Natural killer cell treated with Interleukin-12 subunit alpha and Interleukin-12 subunit beta and Interleukin-15 and Interleukin-18, amount 100 ng/mL, for 72 hours (primary cell): Measurements from ENCODE around the gene PABPN1L. TPM values are rescaled to one million over a fixed set of nuclear protein-coding genes. Genes with fewer than 3 reads are reported as not detected.

Source experiments
- ATAC-seq, 2 donors: fragments of 150-1000 bp; cut with Tn5 transposase in 1 of 2; sonication (Bioruptor Pico), chemical (Tn5 transposase) in 1 of 2; 2 replicates each; pipeline ENCODE4 v1.10.0; 2021
- DNase-seq: peaks from one replicate; pipeline ENCODE4 v3.0.0; 2022; ENCODE audit warnings: low spot score
- H3K27ac Mint-ChIP-seq, 2 donors: 1 replicate in 1 of 2; 2 replicates in 1 of 2; pipeline ENCODE4 v1.8.0; 2022; ENCODE audit warnings: mixed read lengths in 2 of 2, mild to moderate bottlenecking in 1 of 2, moderate library complexity in 1 of 2
- H3K27me3 Mint-ChIP-seq, 2 donors: 1 replicate in 1 of 2; 2 replicates in 1 of 2; pipeline ENCODE4 v1.8.0; 2022; ENCODE audit warnings: mixed read lengths in 2 of 2
- H3K36me3 Mint-ChIP-seq: one replicate; pipeline ENCODE4 v1.8.0; 2022; ENCODE audit warnings: mixed read lengths
- H3K4me1 Mint-ChIP-seq, 2 donors: 1 replicate in 1 of 2; 2 replicates in 1 of 2; pipeline ENCODE4 v1.8.0; 2022; ENCODE audit warnings: low read depth in 2 of 2, mixed read lengths in 2 of 2, mild to moderate bottlenecking in 1 of 2
- H3K4me3 Mint-ChIP-seq: one replicate; pipeline ENCODE4 v1.8.0; 2022; ENCODE audit warnings: mixed read lengths
- H3K9me3 Mint-ChIP-seq: 2 replicates; pipeline ENCODE4 v1.8.0; 2022; ENCODE audit warnings: mixed read lengths
- total RNA-seq, 2 donors: library from RNA; stranded (reverse); gene quantifications; one replicate each; pipeline ENCODE4 v1.2.3, GENCODE V29; 2022

Gene PABPN1L
- total RNA-seq, 2 donors from 2014 or later = not detected

DNA sequence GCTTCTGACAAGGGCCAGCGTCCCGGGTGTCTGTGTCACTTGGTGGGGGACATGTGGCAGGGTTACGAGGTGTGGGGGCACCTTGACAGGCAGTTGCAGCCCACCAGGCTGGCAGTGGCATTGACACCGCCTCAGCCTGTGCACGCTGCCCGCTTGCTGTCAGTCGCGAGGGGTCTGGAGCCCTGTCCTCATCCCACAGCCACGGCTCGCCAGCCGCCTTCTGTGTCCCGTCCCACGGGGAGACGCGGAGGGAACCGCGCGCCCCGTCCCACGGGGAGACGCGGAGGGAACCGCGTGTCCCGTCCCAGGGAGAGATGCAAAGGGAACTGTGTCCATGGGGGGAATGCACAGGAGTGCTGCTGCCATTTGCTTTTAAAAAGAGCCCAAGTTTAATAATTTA lies 3.5 kb downstream of the PABPN1L start:
- peaks cover 5 to 7% of the 10 kb centered on the region in 2 donors for H3K4me1 Mint-ChIP-seq
- H3K27me3 Mint-ChIP-seq = no peaks in the 10 kb centered on the region
- H3K9me3 Mint-ChIP-seq = no peaks in the 10 kb centered on the region
- H3K27ac Mint-ChIP-seq = no peak overlapping the region
- no peak for DNase-seq
- no peak for ATAC-seq
- no peak overlapping the region for H3K4me3 Mint-ChIP-seq
- H3K36me3 Mint-ChIP-seq = no peaks in the 10 kb centered on the region

DNA sequence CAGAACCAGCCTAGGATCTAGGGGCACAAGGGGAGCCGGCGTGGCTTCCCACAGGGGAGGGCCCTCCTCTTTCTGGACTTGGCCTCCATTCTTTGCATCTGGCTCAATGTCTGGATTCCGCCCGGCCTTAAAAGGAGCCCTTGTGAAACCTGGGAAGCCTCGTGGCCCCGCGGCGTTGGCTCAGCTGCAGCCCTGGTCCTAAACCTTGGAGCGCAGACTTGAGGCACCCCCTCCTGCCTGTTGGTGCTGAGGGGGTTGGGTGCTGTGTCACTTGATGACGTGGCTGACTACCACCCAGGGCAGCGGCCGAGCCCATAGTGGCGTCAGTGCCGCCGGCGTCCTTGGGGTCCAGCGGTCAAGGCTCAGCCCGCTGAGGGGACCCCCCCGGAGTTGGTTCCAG lies 5.1 kb downstream of the PABPN1L start:
- Mint-ChIP-seq H3K27ac (no peak overlapping the region), H3K27me3 (no peaks in the 10 kb centered on the region), H3K36me3 (peaks cover 5% of the 10 kb centered on the region), H3K9me3 (no peaks in the 10 kb centered on the region), H3K4me3 (no peak overlapping the region), H3K4me1 (peaks cover 12% of the 10 kb centered on the region in 2 donors)
- DNase-seq = no peak
- ATAC-seq = no peak

DNA sequence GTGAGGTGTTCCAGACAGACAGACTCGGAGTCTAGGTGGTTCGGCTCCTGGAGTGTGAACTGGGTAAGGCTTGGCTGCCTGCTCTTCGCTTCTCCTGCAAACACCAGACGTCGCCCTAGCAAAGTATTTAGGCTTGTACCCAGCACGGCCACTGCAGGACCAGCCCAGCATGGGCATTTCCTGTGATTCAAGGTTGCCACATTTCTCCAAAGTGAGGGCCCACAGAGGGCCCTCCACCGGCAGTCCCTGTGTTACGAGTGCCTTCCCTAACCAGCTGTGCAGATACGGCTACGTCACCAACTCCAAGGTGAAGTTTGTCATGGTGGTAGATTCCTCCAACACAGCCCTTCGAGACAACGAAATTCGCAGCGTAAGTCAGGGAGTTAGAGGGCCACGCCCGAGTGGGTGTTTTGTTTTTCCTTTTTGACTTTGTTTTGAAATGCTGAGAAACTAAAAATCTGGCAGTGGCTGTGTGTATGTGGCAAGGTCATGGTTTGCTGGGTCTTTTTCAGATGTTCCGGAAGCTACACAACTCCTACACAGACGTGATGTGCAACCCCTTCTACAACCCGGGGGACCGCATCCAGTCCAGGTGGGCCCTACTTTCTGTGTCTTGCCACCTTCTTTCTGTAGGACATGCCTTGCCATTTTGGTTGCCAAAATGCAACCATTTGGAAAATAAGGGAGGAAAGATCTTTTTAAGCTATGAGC lies 6.9 kb downstream of the PABPN1L start:
- no peak for ATAC-seq
- no peak overlapping the region for H3K27ac Mint-ChIP-seq
- H3K4me3 Mint-ChIP-seq = no peak overlapping the region
- no peaks in the 10 kb centered on the region for H3K9me3 Mint-ChIP-seq
- peaks cover 16 to 24% of the 10 kb centered on the region in 2 donors for H3K4me1 Mint-ChIP-seq
- no peak for DNase-seq
- H3K27me3 Mint-ChIP-seq = no peaks in the 10 kb centered on the region
- peaks cover 5% of the 10 kb centered on the region for H3K36me3 Mint-ChIP-seq

DNA sequence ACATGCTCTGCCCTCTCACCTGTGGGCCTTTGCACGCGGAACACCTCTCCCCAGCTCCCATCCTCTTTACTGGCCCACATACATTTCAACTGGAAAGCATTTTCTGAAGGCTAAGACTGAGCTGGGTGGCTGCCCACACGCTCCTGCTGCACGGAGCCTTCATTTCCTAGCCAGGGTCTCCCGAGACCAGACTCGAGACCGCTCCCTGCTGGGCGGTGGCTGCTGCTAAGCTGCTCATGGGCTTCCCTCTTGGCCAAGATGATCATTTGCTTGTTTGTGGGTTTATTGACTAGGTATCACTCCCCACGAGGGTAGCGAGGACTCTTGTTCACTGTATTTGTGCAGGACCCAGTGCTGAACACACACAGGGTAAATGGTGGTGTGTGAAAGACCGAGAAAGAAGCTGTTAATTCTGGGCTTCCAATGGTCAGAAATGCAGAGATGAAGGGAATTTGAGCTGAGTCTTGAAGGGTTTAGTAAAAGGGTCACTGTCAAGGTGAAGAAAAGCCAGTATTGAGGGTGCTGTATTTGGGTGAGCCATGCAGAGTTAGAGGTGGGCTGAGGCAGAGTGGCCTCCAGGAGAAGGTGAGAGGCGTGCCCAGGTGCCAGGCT lies 8.6 kb downstream of the PABPN1L start:
- H3K9me3 Mint-ChIP-seq = no peaks in the 10 kb centered on the region
- DNase-seq (peak; percentile 75), ATAC-seq (peak; percentile 54 to 58)
- no peaks in the 10 kb centered on the region for H3K27me3 Mint-ChIP-seq
- H3K36me3 Mint-ChIP-seq = peaks cover 5% of the 10 kb centered on the region
- H3K4me1 Mint-ChIP-seq = peaks cover 16 to 24% of the 10 kb centered on the region in 2 donors
- H3K27ac Mint-ChIP-seq = peak overlapping the region; percentile 89 to 92
- H3K4me3 Mint-ChIP-seq = peak overlapping the region; percentile 100

DNA sequence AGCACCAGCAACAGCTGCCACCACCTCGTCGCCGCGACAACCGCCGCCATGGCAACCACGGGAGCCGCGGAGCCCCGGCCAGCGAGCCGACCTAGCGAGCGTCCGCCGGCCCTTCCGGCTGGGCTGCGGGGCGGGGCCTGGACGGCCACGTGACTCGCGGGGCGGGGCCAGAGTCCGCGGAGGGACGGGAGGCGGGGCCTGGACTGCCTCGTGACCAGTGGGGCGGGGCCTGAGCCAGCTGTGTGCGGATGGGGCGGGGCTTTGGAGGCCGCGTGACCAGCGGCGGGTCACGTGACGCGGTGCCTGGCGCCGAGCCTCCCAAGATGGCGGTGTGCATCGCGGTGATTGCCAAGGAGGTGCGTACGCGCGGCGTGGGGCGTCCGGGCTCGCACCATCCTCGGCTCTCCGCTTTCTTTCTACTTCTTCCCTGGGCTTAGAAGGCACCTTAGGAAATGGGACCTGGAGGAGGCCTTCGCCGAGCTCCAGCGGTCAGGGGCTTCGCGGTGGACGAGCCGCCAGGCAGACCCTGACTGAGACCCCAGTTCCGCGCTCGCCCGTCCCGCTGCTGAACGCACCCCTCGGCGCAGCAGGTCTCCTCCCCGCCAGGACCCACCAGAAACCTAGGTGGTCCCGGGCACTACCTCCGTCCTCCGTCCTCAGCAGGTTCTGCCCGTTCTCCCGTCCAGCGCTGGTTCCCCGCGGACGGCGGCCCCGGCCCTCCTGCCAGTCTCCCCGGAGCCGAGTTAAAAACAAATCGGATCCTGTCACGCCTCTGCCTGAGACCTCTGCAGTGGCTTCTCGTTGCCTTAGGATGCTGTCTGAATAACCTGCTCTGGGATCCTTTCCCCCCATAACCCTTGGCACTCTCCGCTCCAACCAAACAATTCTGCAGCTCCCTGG lies 9.4 kb downstream of the PABPN1L start, which contains the start of the genes GALNS and TRAPPC2L:
Gene GALNS (minus strand): TSS at position 120 of the 900 bp plus-strand sequence. CDS start 70 bp downstream, at position 50.
Gene TRAPPC2L (plus strand): TSS at position 300 of the 900 bp plus-strand sequence. CDS start 24 bp downstream, at position 324.
- peaks cover 22 to 24% of the 10 kb centered on the region in 2 donors for H3K4me1 Mint-ChIP-seq
- no peaks in the 10 kb centered on the region for H3K9me3 Mint-ChIP-seq
- DNase-seq (peak; percentile 99), ATAC-seq (peak; percentile 96 to 98)
- peak within 1 kb of the TSS; percentile 100 for H3K4me3 Mint-ChIP-seq
- H3K27me3 Mint-ChIP-seq = no peaks in the 10 kb centered on the region
- peaks cover 5% of the 10 kb centered on the region for H3K36me3 Mint-ChIP-seq
- peak within 1 kb of the TSS; percentile 89 to 92 for H3K27ac Mint-ChIP-seq

DNA sequence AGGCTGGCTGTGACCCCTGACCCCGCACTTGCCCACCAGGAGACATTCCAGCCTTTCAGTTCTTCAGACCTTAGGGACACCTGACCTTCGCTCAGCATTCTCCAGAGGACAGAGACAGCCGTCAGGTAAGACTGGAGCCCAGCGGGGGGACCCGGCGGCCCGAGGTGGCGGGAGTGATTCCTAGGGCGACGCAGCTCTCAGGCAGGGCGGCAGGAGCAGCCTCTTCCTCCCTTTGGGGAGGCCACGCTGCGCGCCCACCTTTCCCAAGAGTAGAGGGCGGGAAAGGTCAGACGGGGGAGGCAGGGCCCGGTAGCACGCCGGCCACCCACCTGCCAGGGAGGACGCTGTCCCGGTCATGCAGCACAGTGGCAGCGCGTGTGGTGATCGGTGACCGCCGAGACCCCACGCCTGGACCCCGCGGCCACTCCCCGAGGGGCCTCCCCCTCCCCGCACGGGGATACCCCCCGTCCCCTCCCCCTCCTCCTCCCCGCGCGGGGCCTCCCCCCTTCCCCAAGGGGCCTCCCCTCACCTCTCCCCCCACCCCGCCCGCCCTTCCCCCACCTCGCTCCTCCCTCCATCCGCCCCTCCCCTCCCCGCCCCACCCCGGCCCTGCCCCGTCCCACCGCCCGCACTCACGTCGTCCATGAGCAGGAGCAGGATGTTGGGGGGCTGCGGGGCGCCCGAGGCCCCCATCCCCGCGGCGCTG lies 10.2 kb downstream of the PABPN1L start:
- no peaks in the 10 kb centered on the region for H3K9me3 Mint-ChIP-seq
- H3K27me3 Mint-ChIP-seq = no peaks in the 10 kb centered on the region
- no peak for DNase-seq
- H3K4me1 Mint-ChIP-seq = peaks cover 23 to 24% of the 10 kb centered on the region in 2 donors
- no peak overlapping the region for H3K27ac Mint-ChIP-seq
- H3K36me3 Mint-ChIP-seq = peaks cover 5% of the 10 kb centered on the region
- peak overlapping the region; percentile 76 for H3K4me3 Mint-ChIP-seq
- ATAC-seq = no peak

DNA sequence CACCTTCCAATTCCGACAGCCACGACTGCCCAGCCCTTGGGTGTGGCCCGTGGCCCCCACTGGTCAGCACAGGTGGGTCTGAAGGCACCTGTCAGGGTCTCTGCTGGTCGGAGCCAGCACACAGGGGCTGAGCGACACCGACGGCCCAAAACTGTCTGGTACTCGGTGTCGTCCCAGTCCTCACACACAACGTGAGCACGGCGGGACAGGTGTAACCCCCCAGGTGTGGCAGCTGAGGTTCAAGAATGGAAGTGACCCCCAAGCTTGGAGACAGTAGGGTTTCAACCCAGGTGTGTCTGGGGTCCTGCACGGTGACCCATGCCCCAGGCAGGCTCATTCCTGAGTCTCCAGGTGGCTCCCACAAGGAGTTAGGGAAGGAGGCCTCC lies 10.7 kb downstream of the PABPN1L start:
- H3K27ac Mint-ChIP-seq = peak overlapping the region in 1 of 2 donors; percentile 83
- no peaks in the 10 kb centered on the region for H3K9me3 Mint-ChIP-seq
- DNase-seq = no peak
- peaks cover 23 to 24% of the 10 kb centered on the region in 2 donors for H3K4me1 Mint-ChIP-seq
- peak overlapping the region; percentile 76 for H3K4me3 Mint-ChIP-seq
- peaks cover 5% of the 10 kb centered on the region for H3K36me3 Mint-ChIP-seq
- no peak for ATAC-seq
- H3K27me3 Mint-ChIP-seq = no peaks in the 10 kb centered on the region

DNA sequence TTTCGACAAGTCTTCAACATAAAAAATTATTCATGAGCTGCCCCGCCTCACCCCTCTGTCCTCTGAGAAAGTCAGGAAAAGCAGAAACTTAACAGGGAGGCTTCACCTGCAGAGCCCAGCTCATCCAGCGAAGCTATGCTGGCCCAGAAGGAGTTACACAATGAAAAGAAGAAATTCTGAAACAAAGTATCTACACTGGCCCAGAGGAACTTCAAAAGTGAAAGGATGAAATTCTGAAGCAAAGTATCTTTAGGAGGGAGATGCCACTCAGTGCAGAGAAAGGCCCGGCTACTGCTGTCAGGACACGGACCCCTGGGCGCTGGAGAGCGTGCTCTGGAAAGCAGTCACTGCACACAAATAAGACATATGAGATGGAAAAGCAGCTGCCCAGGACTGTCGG lies 11.3 kb downstream of the PABPN1L start:
- H3K27me3 Mint-ChIP-seq = no peaks in the 10 kb centered on the region
- ATAC-seq (no peak), DNase-seq (no peak)
- peak overlapping the region; percentile 76 for H3K4me3 Mint-ChIP-seq
- peaks cover 23 to 24% of the 10 kb centered on the region in 2 donors for H3K4me1 Mint-ChIP-seq
- H3K27ac Mint-ChIP-seq = peak overlapping the region; percentile 44 to 83
- no peaks in the 10 kb centered on the region for H3K9me3 Mint-ChIP-seq
- peaks cover 5% of the 10 kb centered on the region for H3K36me3 Mint-ChIP-seq

DNA sequence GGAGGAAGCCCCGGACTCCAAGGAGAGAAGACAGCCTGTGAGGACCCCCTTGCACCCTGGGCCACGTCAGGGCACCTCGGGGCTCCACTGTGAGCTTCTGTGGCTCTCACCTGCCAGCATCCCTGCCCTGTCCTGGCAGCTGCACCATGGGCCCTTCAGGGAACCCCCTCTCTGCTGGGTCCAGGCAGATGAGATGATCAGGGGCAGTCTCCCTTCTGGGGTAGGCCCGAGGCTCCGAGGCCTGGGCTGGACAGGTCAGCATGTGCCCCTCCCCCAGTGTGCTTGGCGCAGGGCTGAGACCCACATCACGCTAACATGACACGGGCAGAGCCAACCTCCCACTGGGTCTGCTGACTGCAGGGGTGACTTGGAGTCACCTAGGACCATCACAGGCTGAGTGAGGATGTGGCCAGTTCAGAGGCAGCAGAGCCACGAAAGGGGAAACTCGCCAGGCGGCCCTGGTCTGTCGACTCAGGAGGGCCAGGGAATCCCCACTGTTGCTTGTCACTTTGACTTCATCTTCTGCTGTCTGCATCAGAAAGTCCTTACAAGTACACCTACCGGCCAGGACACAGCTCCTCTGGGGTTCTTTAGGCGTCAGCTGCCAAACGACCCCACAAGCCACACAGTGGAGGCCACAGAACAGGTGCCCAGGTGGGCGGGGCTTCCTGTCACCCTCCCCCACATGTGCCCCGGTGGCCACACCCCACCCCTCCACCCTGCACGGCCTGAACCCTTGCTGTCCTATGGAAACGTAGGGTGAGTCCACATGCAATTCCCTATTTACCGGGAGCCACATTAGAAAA lies 12.0 kb downstream of the PABPN1L start:
- Mint-ChIP-seq H3K36me3 (peaks cover 5% of the 10 kb centered on the region), H3K9me3 (no peaks in the 10 kb centered on the region), H3K27ac (peak overlapping the region; percentile 44 to 83), H3K4me1 (peaks cover 23 to 24% of the 10 kb centered on the region in 2 donors), H3K4me3 (peak overlapping the region; percentile 76), H3K27me3 (no peaks in the 10 kb centered on the region)
- ATAC-seq (no peak), DNase-seq (peak; percentile 73)

DNA sequence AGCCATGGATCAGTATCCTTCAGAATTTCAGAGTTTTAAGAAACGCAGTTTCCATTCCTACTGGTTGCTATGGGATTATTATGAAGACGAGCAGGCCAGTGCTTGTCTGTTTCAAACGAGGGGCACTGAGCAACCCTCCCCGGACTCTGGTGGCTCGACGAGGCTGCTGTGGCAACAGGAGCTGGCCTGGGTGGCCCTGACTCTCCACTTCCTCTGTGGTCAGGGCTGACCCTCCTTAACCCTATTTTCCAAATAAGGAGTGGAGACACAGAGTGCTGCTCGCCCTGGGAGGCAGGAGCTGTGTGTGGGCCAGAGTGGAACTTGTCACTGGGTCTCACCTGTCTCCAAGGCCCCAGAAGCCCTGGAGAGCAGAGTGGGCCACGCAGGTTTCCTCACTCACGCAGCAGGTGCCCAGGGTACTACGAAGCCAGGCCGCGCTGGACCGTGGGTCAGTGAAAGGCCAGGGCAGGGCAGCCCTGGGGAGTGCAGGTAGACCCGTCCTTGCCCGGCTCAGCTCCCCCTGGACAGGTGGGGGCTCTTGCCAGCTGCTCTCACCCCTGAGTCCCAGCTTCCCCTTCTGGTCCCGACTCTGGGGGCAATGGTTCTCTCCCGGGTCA lies 13.0 kb downstream of the PABPN1L start:
- no peak overlapping the region for H3K4me3 Mint-ChIP-seq
- peaks cover 5% of the 10 kb centered on the region for H3K36me3 Mint-ChIP-seq
- H3K27ac Mint-ChIP-seq = no peak overlapping the region
- no peak for DNase-seq
- no peak for ATAC-seq
- no peaks in the 10 kb centered on the region for H3K27me3 Mint-ChIP-seq
- H3K4me1 Mint-ChIP-seq = peaks cover 20 to 23% of the 10 kb centered on the region in 2 donors
- H3K9me3 Mint-ChIP-seq = no peaks in the 10 kb centered on the region

DNA sequence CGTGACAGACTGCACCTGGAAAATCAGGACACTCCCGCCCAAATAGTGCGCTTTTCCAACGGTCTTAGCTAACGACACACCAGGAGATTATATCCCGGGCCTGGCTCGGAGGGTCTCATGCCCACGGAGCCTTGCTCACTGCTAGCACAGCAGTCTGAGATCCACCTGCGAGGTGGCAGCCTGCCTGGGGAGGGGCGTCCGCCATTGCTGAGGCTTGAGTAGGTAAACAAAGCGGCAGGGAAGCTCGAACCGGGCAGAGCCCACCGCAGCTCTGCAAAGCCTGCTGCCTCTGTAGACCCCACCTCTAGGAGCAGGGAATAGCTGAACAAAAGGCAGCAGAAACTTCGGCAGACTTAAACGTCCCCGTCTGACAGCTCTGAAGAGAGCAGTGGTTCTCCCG lies 14.8 kb downstream of the PABPN1L start:
- Mint-ChIP-seq H3K4me1 (peaks cover 11 to 12% of the 10 kb centered on the region in 2 donors), H3K9me3 (no peaks in the 10 kb centered on the region), H3K36me3 (no peaks in the 10 kb centered on the region), H3K27me3 (no peaks in the 10 kb centered on the region), H3K27ac (no peak overlapping the region), H3K4me3 (no peak overlapping the region)
- ATAC-seq = no peak
- DNase-seq = no peak

DNA sequence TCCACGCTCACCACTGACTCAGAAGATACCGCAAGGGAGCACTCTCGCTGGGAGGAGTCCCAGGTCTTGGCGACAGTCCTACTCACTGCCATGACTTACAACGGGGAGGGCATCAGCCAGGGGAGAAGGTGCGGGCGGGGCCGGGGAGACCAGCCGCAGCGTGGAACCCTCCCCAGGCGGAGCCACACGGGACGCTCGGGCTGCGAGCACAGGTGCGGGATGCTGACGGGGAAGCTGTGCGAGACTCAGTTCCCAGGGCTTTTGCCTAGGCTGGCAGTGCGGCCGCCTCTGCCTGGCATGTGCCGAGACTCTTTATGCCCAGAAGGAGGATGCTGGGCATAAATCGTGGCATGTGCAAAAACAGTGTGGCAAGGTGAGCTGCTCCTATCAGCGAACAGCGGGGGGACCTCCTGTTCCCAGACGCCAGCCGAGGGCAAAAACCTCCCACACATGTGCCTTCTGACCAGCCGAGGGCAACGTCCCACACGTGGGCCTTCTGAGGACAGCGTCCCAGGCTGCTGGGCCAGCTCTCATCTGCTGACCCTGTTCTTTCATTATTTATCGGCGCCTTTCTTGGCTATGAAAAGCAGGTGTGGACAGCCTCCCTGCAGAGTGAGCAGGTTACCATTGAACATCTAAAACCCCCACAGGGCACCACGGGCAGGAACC lies 15.8 kb downstream of the PABPN1L start:
- H3K27me3 Mint-ChIP-seq = no peaks in the 10 kb centered on the region
- ATAC-seq (no peak), DNase-seq (no peak)
- peaks cover 10 to 11% of the 10 kb centered on the region in 2 donors for H3K4me1 Mint-ChIP-seq
- no peaks in the 10 kb centered on the region for H3K9me3 Mint-ChIP-seq
- no peak overlapping the region for H3K4me3 Mint-ChIP-seq
- H3K36me3 Mint-ChIP-seq = no peaks in the 10 kb centered on the region
- H3K27ac Mint-ChIP-seq = no peak overlapping the region
